Measurements from ENCODE around the gene WWTR1.

- TF ChIP-seq AR (CRISPR knock-in tag; IDR thresholded peaks at IDR 0.05) (no peak), CREB1 (CRISPR knock-in tag; IDR thresholded peaks at IDR 0.05) (peak; percentile 40; the same call in 1 of the 2 replicates), IRF2 (CRISPR knock-in tag; IDR thresholded peaks at IDR 0.05; ENCODE audit: borderline replicate concordance, low read depth) (no peak), CTCF (IDR thresholded peaks at IDR 0.05) (no peak), ESRRA (CRISPR knock-in tag; IDR thresholded peaks at IDR 0.05; ENCODE audit: borderline replicate concordance) (no peak), NFE2L1 (CRISPR knock-in tag; IDR thresholded peaks at IDR 0.05) (0 out of 2 replicates have a peak, but pooled peaks have one; percentile 28), USF2 (CRISPR knock-in tag; IDR thresholded peaks at IDR 0.05) (no peak), CREM (CRISPR knock-in tag; IDR thresholded peaks at IDR 0.05) (peak; percentile 47; the same call in 1 of the 2 replicates)
Measured at GRCh38 chr3:149657926-149658743, at the start of gene WWTR1.

Measured in WTC11 (cell line).